GM21786 (cell line): ENCODE measurements around the gene NTM.

ENCODE experiments used
- ATAC-seq: cut with Tn5 transposase; IDR thresholded peaks from one replicate; pipeline ENCODE4 v1.9.1; 2021; ENCODE audit not compliant: unreplicated experiment

The NTM gene

DNA sequence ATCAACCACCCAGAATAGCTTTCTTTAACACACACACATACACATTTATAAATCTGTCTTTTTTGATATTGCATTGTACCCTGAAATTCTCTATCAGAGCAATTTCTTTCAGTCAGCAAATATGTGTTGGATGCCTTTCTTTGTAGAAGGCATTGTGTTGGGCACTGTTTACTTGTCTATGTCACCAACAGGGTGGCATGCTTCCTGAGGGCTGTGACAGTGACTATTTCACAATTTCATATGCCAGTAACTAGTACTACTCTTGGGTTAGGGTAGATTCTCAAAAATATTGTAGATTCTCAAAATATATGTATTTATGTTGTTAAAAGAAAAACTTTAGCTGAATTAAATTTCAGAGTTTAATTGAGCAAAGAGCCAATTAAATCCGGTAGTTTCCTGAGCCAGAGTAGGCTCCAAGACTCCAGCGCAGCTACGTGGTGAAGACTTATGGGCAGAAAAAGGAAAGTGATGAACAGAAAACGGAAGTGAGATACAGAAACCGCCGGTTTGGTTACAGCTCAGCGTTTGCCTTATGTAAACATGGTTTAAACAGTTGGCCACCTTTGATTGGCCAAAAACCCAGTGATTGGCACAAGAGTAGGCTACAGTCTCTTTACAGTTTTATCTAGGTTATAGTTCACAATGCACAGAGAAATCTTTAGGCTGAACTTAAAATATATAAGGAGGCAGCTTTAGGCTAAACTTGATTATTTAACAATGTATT is 723.3 kb downstream of the NTM start:
- ATAC-seq = no peak

DNA sequence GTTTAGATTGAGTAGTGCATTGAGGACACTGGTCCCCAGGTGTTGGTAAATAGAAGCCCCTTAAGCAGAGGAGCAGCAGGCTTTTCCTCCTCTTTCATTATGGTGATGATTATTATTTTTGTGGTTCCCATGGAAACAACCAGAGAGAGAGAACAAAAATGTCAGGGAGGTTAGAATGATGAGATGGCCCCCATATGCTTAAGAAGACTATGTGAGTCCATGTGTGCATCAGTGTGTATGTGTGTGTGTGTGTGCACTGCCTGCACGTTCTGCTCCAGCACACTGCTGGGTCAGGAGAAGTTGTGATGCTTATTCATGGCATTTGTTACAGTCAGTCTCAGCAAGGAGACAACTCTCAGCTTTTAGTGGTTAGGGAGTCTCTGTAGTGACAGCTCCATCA is 724.2 kb downstream of the NTM start:
- no peak for ATAC-seq

DNA sequence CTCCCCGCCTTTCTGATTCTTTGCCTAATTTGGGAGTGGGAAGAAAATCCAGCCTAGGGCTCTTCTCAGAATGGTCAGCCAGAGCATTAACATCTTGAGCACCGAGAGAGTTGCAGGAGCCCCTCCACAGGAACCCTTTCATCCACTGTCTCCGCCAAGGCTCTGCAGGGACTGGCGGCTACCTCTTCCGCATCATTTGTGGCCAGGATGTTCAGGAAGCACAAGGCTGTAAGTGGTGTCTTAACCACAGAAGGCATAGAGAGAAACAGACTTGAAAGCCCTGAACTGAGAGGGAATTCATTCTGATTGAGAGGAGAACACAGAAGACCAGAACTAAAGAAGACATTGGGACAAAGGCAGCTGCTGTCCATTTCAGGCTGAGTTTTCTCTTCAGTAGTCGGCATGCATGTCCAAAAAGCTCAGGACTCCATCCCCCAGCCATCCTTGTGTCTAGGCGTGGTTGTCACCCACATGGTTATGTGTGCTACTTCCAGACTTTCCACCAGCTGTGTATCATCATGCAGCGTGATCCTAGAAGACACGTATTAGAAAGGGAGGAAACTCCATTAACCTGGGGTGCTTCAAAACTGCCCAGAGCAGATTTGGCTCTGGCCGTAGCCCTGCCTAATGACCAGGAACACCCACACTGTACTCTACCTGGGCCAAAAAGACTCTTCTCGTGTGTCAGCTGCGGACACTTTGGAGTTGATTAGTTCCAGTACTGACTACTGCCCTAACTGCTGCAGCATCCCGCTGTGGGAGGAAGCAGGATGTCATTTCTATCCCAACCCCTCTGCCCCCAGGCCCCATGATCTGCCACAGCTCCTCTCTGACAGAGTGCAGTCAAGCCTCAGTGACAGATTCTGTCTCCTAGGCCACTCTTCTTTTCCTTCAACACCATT is 725.1 kb downstream of the NTM start:
- no peak for ATAC-seq

DNA sequence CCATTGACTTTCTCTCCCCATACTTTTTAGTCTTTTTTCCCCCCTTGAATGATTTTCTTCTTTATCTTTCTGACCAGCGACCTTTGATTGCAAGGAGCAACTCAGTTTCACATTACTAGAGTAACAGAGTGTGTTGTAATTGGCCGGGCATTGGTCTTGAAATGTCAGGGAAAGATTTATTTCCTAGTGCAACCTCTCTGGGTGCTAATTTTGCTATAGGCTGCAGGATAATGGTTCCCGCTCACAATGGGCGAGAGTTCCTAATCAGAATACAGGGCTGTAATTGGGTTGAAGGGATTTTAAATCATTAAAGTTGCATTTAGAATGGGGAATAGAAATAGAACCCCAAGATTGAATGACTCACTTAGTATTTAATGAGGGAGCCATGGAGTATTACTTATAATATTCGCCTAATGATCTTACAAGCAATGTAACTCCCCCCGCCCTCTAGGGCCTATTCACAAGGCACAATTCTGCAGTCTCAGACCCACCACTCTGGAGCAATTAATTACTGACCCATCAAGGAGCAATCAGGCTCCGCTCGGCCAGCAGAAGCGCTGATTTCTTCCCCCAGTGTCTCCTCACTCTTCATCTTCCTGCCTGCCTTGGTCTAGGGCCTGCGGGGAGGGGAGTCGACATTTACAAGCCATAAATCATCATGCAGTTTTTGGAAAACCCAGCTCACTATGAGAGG is 725.9 kb downstream of the NTM start:
- ATAC-seq = no peak

DNA sequence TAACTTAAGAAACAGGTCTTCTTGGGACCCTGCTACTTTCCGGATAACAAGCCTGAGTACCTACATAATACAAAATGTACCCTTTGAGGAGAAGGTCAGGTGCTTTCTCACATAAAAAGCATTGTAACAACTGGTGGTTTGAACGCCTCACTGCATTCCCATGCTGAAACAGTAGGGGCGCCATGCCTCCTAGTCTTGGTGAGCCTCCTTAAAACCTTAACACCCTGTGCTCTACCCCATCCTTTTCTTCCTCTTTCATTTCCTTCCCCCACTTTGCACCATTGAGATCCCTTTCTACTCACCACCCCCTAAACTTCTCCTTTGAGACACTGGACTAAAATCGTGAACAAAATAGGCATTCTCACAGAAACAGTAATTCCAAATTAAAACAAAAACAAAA is 729.3 kb downstream of the NTM start:
- ATAC-seq = no peak

DNA sequence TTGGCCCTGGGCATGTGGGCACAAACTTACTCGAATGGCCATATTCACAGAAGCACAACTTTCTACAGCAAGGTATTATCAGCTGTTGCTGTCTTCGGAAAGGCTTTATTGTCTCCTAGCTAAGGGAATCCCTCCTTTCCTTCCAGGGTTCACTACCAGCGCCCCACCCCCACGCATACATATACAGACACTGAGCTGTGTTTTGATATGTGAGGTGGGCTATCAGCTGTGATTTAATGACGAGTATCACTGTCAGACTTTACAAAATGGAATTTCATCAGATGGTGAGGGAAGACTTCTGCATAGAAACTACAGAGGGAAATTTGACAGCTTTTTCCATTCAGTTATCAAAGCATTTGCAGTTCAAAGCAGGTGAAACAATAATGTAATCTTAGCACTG is 730.2 kb downstream of the NTM start:
- ATAC-seq = no peak

DNA sequence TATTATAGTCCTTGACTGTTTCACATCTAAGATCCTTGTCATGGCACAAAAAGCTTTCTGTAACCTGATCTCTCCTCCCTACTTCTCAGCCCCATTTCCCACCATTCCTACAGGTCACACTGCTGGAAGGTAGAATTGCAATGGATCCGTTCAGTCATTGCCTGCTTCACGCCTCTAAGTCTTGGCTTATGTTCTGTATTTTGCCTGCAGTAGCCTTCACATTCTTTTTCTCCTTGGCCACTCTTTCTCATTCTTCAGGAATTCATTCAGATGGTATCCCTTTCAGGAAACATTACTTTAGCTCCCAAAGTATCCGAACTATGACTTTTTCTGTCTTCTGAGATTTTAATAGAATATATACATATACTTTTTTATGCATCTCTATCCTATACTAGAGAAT is 731.5 kb downstream of the NTM start:
- ATAC-seq = no peak

DNA sequence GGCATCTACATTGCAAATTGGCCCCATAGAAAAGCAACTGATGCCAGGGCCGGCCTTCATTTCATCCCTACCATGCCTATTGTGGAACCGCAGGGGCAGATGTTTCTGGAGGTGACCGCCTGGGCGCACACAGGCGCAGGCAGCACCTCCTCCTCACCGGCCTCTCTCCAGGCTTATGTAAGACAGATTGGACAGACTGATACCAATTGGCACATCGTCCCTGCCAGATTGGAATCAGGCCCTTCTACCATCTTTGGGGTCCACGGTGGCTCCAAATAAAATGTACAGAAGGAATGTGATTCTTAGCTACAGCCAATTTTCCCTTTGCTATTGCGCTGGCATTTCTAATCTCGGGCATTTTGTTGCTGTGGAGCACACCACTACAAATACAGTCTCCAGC is 732.6 kb downstream of the NTM start:
- ATAC-seq = no peak

DNA sequence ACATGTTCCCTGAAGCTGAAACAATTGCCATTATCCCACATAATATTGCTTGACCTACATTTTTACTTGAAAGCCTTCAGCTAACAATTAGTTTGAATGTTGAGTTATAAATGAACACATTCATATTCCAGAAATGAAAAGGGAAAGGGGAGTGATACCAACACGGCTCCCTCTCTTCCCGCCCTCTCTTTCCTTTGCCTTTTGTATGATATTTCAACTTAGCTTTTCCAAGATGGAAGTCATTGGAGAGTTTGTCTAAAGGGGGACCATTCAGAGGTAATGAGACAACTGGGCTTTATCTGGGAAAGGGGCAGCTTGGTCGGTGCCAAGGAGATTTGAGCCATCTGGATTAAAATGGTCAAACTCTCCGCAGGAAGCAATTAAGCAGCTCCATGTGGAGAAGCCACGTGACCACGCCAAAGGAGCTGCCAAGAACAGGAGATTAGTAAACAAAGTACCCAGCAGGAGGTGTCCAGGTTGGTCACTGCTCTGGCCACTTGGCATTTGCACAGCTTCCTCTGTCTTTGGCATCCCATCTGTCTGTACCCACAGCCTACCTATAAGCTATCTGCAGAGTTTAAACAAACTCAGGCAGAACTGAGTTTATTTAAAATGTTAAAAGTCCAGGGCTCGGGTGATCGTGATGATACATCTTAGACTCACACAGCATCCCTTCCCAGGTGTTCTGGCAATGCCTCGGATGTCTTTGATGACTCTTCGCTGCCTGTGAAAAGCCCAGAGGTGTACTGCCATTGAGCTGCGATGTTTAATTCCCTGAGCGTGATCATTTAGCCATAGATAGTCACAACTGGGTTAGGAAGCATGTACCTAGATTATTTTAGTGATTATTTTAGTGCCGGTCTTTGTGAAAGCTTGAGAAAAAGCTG is 735.9 kb downstream of the NTM start:
- ATAC-seq = no peak

DNA sequence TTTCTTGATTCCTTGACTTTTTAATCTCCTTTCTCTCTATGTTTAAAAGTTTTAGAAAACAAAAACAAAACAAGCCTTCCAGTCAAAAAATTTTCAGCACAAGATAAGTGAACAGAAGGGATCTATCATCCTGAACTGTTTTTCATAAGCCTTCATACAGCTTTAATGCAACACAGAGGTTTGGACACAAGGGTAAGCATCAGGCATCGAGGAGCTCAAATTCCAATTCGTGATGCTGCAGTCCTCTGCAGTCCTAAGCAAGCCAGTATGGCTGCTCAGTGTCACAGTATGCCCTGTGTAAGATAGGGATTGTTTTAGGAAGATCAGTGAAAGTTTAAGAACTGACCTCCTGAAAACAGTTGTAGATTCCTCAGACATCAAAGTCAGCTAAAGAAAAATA is 740.9 kb downstream of the NTM start:
- no peak for ATAC-seq

DNA sequence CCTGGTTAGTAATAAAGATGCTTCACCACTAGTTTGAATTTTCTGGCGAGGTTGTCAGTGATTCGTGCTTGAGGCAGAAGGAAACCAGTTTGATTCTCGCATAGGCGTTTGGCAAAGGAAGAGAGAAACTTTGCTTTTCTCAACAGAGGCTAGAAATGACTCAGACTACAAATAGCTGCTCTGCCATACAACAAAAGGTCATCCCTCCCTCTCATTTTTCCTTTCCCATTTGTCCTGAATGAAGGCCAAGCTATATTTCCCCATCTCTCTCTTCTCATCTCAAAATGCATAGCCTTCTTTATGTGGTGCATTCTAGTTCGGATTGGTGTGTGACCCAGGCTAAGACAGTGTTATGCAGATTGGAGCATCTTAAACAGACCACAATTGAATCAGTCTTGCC is 741.4 kb downstream of the NTM start:
- no peak for ATAC-seq

DNA sequence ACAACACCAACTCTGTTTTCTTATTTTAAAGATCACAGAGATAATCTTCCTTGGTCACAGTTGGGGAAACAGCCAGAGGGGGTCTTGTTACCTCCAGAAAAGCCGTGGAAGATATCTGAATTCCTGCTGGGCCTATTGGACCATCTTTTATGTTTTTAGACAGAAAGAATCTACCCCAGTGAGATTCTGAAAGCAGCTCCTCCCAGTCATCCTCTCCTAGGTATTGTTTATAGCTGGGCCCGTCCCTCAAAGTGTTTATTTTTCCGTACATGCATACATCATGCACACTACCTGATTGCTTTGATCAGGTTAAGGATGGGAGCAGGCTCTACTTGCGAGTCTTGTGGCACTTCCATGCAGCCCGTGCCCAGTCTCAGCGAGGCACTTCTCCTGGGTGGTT is 742.4 kb downstream of the NTM start:
- ATAC-seq = no peak

DNA sequence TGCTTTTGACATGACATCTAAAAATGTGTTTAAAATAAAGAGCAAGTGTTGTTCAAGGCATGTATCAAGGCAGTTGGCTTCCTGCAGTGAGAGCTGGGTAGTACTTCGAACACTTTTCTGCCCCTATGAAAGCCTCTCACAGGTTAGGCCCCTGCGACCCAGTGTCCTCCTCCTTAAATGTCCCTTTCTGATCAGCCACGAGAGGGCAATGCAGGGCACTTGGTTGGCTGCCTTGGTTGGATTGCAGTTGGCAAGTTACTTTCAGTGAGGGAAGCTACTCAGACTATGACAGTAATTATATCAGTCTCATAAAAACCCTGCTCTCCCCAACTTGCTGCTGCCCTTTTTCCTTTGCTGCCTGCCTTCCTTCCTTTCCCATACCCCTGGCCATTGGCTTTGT is 743.8 kb downstream of the NTM start:
- ATAC-seq = no peak

DNA sequence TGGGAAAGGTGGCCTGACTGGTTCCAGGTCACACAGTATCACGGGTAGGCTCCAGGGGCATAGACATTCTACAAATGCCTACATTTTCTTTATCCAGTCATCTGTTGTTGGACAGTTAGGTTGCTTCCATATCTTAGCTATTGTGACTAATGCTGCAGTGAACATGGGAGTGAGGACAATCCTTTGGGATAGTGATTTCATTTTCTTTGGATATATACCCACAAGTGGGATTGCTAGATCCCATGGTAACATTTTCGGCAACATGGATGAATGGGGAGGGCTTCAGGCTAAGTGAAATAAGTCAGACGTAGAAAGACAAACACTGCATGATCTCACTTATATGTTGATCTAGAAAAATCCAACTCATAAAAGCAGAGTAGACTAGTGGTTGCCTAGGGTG is 744.3 kb downstream of the NTM start:
- ATAC-seq = no peak

DNA sequence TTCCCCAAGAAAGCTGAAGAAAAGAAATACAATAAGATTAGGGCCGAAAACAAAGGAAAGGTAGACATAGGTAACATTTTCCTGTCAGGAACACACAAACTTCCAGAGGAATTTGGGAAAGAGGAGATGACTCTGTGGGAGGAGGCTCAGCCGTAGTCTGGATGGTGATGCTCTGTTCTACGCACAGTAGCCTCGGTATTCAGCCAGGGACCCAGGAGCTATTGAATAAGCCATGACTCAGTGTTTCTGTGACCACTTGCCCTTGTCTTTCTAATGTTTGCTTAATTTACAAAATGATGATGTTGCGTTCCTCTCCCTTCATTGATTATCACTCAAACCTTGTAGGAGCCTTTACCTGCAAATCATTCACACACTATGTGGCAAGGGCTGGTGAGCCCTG is 745.0 kb downstream of the NTM start:
- ATAC-seq = no peak

DNA sequence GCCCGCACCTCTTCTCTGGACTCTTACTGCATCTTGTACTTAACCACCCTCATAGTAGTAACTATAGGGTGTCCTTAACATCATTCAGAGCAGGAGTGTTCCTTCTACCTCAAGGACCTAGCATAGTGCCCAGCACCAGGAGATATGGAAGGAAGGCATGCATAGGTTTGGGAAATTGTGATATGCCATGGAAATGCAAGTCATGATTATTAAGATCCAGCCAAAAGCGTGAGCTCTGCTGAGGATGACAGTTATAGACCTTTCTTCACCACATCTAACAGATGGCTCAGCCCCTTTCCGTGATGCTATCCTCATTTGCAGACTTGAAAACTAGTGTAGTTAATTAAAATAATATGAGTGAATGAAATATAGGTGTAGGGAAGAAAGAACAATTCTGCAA is 746.1 kb downstream of the NTM start:
- ATAC-seq = no peak

DNA sequence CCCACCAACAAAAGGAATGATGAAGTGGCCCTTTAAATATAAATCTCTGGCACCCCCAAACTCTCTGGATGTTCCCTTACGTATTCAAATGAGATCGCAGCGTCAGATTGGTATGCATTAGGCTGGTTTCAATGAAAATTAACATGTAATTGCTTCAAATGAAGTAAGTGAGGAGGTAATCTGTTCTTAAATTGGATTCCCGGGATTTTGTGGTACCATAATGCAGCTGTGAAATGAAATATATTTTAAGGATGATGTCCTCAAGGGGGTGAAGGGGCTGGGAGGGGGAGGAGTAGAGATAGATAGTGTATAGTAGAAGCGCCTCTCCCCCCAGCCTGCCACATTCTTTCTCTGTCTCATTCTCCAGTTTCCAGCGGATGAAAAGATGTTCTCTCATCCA is 748.2 kb downstream of the NTM start:
- ATAC-seq = no peak

DNA sequence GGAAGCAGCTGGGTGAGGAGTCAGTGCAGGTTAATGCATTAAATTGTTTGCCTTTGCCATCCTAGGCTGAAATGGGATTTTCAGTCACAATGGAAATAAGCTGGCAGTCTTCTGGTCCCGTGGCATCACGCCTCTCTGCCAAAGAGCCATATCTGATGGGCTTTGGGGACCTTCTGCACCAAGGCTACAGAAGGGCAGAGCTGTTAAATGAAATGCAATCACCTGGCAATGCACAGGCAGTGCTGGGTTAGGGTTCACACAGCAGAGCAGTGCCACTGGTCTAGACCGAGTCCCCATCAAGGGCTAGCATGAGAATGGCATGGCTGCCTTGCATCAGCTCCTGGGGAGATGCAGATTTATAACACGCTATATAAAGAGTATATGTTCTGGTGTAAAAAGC is 749.2 kb downstream of the NTM start:
- ATAC-seq = no peak

DNA sequence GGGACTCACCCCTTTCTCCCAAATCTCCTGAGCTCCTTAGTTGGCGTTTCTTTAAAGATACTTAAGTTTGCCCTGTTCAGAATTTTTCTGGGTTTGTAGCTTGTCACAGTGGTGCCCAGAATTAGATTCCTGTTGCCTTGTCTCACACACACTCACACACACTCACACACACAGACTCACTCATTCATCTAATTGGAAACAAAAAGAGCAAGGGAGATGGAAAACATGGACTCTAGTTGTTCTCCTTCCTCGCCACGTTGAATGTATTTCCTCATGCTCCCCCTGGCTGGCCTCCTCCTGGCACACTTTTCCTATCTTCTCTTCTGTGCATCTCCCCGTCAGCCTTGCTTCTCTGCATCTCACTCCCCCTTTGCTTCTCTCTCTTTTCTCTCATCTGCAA is 752.3 kb downstream of the NTM start:
- no peak for ATAC-seq

DNA sequence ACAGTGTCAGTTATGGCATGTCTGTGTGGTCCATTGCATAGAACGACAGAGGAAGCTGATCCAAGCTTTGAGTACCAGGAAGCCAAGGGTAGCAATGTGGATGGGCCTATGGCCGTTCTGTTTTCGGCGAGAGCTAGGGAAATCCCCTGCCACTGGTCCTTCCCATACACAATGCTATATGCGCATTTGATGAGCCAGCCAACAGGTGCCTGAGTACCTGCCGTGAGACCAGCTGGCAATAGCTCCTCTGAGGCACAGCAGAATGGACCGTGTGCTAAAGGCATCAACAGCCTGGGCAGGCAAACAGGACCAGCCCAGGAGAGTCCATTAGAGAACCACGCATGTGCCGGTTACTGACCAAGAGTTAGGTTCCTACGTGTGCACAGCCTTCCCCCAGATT is 753.0 kb downstream of the NTM start:
- ATAC-seq = no peak
